NCI-H82 treated with DMSO at 0.1 percent for 48 hours (cell line): ENCODE results near the gene ATP12A.
A peak's percentile ranks its signal among the peaks of the same experiment; 100 is the strongest.
"Not testable (repeated sequence)": the region's sequence is repeated elsewhere in the genome, so short reads cannot be mapped to it uniquely, and the experiment has no call there.

ENCODE experiments used
- DNase-seq: peaks from one replicate; lab custom pipeline; 2025; ENCODE audit not compliant: unreplicated experiment; lab: John Stamatoyannopoulos, UW

Gene ATP12A

GRCh38 chr13:24725379-24725778 lies 45.2 kb downstream of the ATP12A start:
- DNase-seq = no peak

GRCh38 chr13:24727731-24728601 lies 47.8 kb downstream of the ATP12A start:
- peak; percentile 48 for DNase-seq

- not testable (repeated sequence) for DNase-seq
These were observed 50.8 kb downstream of the ATP12A start for GRCh38 chr13:24730873-24731567.

- no peak for DNase-seq
These were observed 54.7 kb downstream of the ATP12A start for GRCh38 chr13:24734950-24735349.

GRCh38 chr13:24737042-24737441 lies 56.8 kb downstream of the ATP12A start:
- no peak for DNase-seq

- no peak for DNase-seq
These were observed 58.2 kb downstream of the ATP12A start for GRCh38 chr13:24738366-24738847.

- DNase-seq = no peak
These were observed 60.0 kb downstream of the ATP12A start for GRCh38 chr13:24740014-24740890.

- DNase-seq = no peak
These were observed 60.9 kb downstream of the ATP12A start for GRCh38 chr13:24741016-24741662.

- DNase-seq = no peak
These were observed 61.6 kb downstream of the ATP12A start for GRCh38 chr13:24741791-24742190.

- DNase-seq = no peak
These were observed 62.1 kb downstream of the ATP12A start for GRCh38 chr13:24742294-24742693.

- DNase-seq = no peak
These were observed 62.8 kb downstream of the ATP12A start for GRCh38 chr13:24742977-24743376.

- DNase-seq = no peak
These were observed 64.0 kb downstream of the ATP12A start for GRCh38 chr13:24744247-24744646.

GRCh38 chr13:24745516-24745860 lies 65.3 kb downstream of the ATP12A start:
- DNase-seq = no peak

GRCh38 chr13:24745861-24746617 lies 65.8 kb downstream of the ATP12A start:
- no peak for DNase-seq

GRCh38 chr13:24746618-24747247 lies 66.5 kb downstream of the ATP12A start:
- no peak for DNase-seq

GRCh38 chr13:24747248-24748060 lies 67.2 kb downstream of the ATP12A start:
- DNase-seq = no peak

- DNase-seq = no peak
These were observed 67.8 kb downstream of the ATP12A start for GRCh38 chr13:24748061-24748400.

GRCh38 chr13:24759197-24759596 lies 79.0 kb downstream of the ATP12A start:
- no peak for DNase-seq
